ENCODE results near the gene CHD9. TPM values are rescaled to one million over a fixed set of nuclear protein-coding genes. Genes with fewer than 3 reads are reported as not detected.

Gene CHD9
- total and polyA plus RNA-seq, 9 of the 15 experiments (the other 6 are each of a cell fraction or from before 2014, with no cell fraction given): 29.0 to 69.3 (median 40.6) TPM

- TF ChIP-seq KAT8 (IDR thresholded peaks at IDR 0.05; ENCODE audit: low read depth) (no peak), CBFA2T3 (IDR thresholded peaks at IDR 0.05) (peak; percentile 63), TEAD4 (IDR thresholded peaks at IDR 0.05; ENCODE audit: low read length) (peak; percentile 33; the same call in 1 of the 2 replicates), TEAD4 (CRISPR knock-in tag; IDR thresholded peaks at IDR 0.05; ENCODE audit: borderline replicate concordance) (no peak), CREB3 (tag; conservative IDR thresholded peaks at IDR 0.05; ENCODE audit: low read depth) (no peak), MLLT1 (IDR thresholded peaks at IDR 0.05) (no peak), PKNOX1 (IDR thresholded peaks at IDR 0.05) (no peak), UBTF (IDR thresholded peaks at IDR 0.05; ENCODE audit: borderline replicate concordance in 1 of 2, low read depth in 2 of 2, low read length in 2 of 2) (no peak), ELF1 (tag; IDR thresholded peaks at IDR 0.05) (no peak), ZNF639 (CRISPR knock-in tag; conservative IDR thresholded peaks at IDR 0.05 in 1 of 2, IDR thresholded peaks at IDR 0.05 in 1 of 2) (no peak)
These were observed 57.2 kb downstream of the CHD9 start (continued) for GRCh38 chr16:53112015-53112414.
